GM12892 (cell line): ENCODE measurements around the gene MFSD12.

Experiments used
- POLR2A ChIP-seq: IDR thresholded peaks from 2 replicates; pipeline ENCODE4 v1.6.1; 2011; ENCODE audit warnings: low read depth, low read length, control low read depth
- TAF1 ChIP-seq: IDR thresholded peaks from 2 replicates; pipeline ENCODE4 v1.6.1; 2011; ENCODE audit warnings: low read depth, mild to moderate bottlenecking, control low read depth, low read length, borderline replicate concordance

DNA sequence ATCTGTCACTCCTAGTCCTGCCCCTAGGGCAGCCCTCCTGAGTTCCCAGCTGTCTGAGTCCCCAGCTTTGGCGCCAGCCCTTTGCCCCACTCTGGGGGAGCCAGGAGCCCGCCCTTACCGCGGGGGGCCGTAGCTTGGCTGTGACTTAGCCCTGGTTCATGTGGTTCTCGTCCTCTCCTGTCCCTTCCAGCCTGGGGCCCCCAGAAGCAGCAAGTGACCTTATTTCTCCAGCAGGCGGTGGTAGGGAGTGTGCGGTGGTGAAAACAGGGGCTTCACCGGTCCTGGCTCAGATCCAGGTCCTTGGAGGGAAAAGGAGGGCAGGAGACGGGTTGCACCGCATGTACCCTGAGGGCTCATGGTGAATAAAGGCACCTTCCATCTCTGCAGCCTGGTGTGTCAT lies 35.8 kb upstream of the MFSD12 start:
- TF ChIP-seq POLR2A (no peak), TAF1 (no peak)
